Hepatocyte (in vitro differentiated cells): ENCODE data around the gene STXBP6. TPM values are rescaled to one million over a fixed set of nuclear protein-coding genes. Genes with fewer than 3 reads are reported as not detected.

ENCODE experiments used
- DNase-seq: peaks from one replicate; pipeline ENCODE4 v3.0.0-alpha.2; 2016; ENCODE audit warnings: low spot score
- H2AFZ ChIP-seq: fragments of 200-600 bp; sonication (generic); 2 replicates; pipeline ENCODE4 v1.6.0; 2016; ENCODE audit warnings: antibody characterized with exemption, mild to moderate bottlenecking
- H3K27ac ChIP-seq: fragments of 200-600 bp; sonication (generic); 2 replicates; pipeline ENCODE4 v1.5.1; 2016; ENCODE audit warnings: mild to moderate bottlenecking
- H3K27me3 ChIP-seq: fragments of 200-600 bp; sonication (generic); 2 replicates; pipeline ENCODE4 v1.6.1; 2016
- H3K36me3 ChIP-seq: fragments of 200-600 bp; sonication (generic); replicated peaks from 2 replicates; pipeline ENCODE4 v1.5.1; 2016; ENCODE audit warnings: low read depth; ENCODE audit not compliant: insufficient read depth
- H3K4me1 ChIP-seq: fragments of 200-600 bp; sonication (generic); 2 replicates; pipeline ENCODE4 v1.5.1; 2016; ENCODE audit warnings: mild to moderate bottlenecking, moderate library complexity; ENCODE audit not compliant: insufficient read depth
- H3K4me2 ChIP-seq: fragments of 200-600 bp; sonication (generic); 2 replicates; pipeline ENCODE4 v1.6.0; 2016
- H3K4me3 ChIP-seq: fragments of 200-600 bp; sonication (generic); 2 replicates; pipeline ENCODE4 v1.5.1; 2016; ENCODE audit warnings: mild to moderate bottlenecking
- H3K79me2 ChIP-seq: fragments of 200-600 bp; sonication (generic); 2 replicates; pipeline ENCODE4 v1.6.0; 2017; ENCODE audit warnings: mild to moderate bottlenecking
- H3K9me2 ChIP-seq: fragments of 200-600 bp; sonication (generic); replicated peaks from 2 replicates; pipeline ENCODE4 v1.6.0; 2017; ENCODE audit warnings: mild to moderate bottlenecking; ENCODE audit not compliant: insufficient read depth
- H3K9me3 ChIP-seq: fragments of 200-600 bp; sonication (generic); 2 replicates; pipeline ENCODE4 v1.5.1; 2016; ENCODE audit warnings: low read depth, mild to moderate bottlenecking
- H4K20me1 ChIP-seq: fragments of 200-600 bp; sonication (generic); 2 replicates; pipeline ENCODE4 v1.6.0; 2016; ENCODE audit warnings: mild to moderate bottlenecking; ENCODE audit not compliant: insufficient read depth, poor library complexity, severe bottlenecking
- EZH2 ChIP-seq: fragments of 200-600 bp; sonication (generic); IDR thresholded peaks from 2 replicates; pipeline ENCODE4 v1.6.1; 2016; ENCODE audit warnings: antibody characterized with exemption, mild to moderate bottlenecking, borderline replicate concordance
- EZH2phosphoT487 ChIP-seq: fragments of 200-600 bp; sonication (generic); IDR thresholded peaks from one replicate; pipeline ENCODE4 v1.6.1; 2018; ENCODE audit warnings: antibody characterized with exemption, mild to moderate bottlenecking, low read depth, moderate library complexity; ENCODE audit not compliant: unreplicated experiment, severe bottlenecking
- WGBS: methylation state at CpG from one replicate; pipeline ENCODE4 v1.1.6; 2016; ENCODE audit warnings: low lambda C conversion rate; ENCODE audit errors: missing lambda C conversion rate; 5-methylcytosine and 5-hydroxymethylcytosine counted together
- polyA plus RNA-seq: library from polyadenylated mRNA; unstranded; fragments of >200 nt; fragmentation: Nextera tagmentation; extraction: Ambion mirVana; gene quantifications from 2 replicates; pipeline ENCODE4 v1.2.1, GENCODE V29; 2016
- total RNA-seq: library from RNA; depleted of rRNA; stranded (reverse); fragments of >200 nt; gene quantifications from 2 replicates; pipeline ENCODE4 v1.2.3, GENCODE V29; 2014
- TF ChIP-seq, protein P1 (sequence below): fragments of 200-600 bp; sonication (generic); IDR thresholded peaks from 2 replicates; pipeline ENCODE4 v1.5.1; 2016; ENCODE audit warnings: antibody characterized with exemption, mild to moderate bottlenecking; ENCODE audit not compliant: poor library complexity

Gene STXBP6
- total and polyA plus RNA-seq, 2 experiments from 2014 or later = 34.1 to 44.9 TPM

GRCh38 chr14:25052921-25053320, 3.0 kb upstream of the STXBP6 start:
- H3K9me2 ChIP-seq = no peaks in the 10 kb centered on the region
- no peaks in the 10 kb centered on the region for H3K36me3 ChIP-seq
- H3K4me1 ChIP-seq = peaks cover 8% of the 10 kb centered on the region
- no peaks in the 10 kb centered on the region for H3K9me3 ChIP-seq
- no peak overlapping the region for H3K4me3 ChIP-seq
- H3K27me3 ChIP-seq = no peaks in the 10 kb centered on the region
- WGBS = 85% methylated on average over 4 of the region's 4 CpGs
- no peak for TF ChIP-seq EZH2
- TF ChIP-seq, protein P1, sequence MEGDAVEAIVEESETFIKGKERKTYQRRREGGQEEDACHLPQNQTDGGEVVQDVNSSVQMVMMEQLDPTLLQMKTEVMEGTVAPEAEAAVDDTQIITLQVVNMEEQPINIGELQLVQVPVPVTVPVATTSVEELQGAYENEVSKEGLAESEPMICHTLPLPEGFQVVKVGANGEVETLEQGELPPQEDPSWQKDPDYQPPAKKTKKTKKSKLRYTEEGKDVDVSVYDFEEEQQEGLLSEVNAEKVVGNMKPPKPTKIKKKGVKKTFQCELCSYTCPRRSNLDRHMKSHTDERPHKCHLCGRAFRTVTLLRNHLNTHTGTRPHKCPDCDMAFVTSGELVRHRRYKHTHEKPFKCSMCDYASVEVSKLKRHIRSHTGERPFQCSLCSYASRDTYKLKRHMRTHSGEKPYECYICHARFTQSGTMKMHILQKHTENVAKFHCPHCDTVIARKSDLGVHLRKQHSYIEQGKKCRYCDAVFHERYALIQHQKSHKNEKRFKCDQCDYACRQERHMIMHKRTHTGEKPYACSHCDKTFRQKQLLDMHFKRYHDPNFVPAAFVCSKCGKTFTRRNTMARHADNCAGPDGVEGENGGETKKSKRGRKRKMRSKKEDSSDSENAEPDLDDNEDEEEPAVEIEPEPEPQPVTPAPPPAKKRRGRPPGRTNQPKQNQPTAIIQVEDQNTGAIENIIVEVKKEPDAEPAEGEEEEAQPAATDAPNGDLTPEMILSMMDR = no peak
- no peak for DNase-seq
- peaks cover 17% of the 10 kb centered on the region for H3K79me2 ChIP-seq
- no peak overlapping the region for H2AFZ ChIP-seq
- no peak overlapping the region for H3K4me2 ChIP-seq
- no peaks in the 10 kb centered on the region for H4K20me1 ChIP-seq
- no peak overlapping the region for H3K27ac ChIP-seq

DNA sequence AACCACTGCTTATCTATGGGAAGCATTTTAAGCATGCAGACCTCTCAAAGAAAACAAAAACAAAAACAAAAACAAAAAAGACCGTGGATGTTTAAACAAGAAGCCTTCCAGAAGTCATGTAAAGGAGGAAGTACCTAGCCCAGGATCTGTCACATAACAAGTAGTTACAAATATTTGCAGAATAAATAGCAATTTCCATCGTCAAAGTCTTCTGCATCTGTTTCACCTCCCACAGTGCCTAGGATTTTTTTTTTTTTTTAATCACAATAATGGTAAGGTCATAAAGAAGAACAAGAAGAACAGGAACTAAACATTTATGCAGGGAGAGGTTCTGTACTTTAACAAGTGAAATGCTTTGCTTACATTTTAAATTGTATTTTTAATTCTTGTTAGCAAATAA, 2.4 kb upstream of the STXBP6 start:
- no peaks in the 10 kb centered on the region for H4K20me1 ChIP-seq
- H3K27me3 ChIP-seq = no peaks in the 10 kb centered on the region

DNA sequence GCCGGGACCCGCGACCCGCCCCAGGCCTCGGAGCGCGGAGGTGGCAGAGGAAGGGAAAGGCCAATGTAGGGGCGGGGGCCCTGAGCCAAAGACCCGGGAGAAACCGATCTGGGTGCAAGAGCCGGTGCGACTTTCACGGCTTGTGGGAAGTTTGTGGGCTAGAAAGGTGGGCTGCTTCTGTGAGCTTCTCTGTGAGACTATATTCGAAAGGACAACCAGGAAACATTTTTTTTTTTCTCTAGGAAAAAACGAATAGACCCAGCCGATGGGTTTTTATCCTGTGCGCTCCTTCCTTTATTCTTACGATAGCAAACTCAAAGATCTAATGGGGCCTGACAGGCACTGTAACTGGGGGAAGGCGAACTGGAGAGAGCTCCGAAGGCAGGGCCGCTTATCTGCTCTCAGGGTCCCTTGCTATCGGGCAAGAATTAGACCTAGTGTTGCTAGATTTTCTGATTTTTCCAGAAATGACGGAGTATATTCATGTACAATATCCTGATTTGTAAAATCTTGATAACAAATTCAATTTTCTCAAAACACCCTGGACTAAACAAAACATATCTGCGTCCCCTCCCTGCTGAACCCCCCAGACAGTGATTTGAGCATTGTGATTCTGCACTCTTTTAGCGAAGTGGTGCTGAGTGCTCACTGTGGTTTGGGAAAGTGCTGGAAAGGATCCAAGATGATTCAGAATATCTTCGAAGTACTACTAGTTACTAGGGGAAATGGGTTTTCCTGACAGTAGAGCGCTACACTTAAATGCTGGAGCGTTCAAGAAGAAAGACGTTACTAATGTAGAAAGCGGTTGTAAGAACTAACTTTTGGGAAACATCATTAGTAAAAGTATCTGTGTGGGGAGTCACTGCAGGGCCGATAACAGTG, 563 bp upstream of the STXBP6 start:
- peak; percentile 34 for DNase-seq
- Histone ChIP-seq H3K4me2 (peak overlapping the region; percentile 99), H3K36me3 (no peaks in the 10 kb centered on the region), H3K9me3 (no peaks in the 10 kb centered on the region), H3K9me2 (no peaks in the 10 kb centered on the region), H3K4me3 (peak overlapping the region; percentile 95), H4K20me1 (no peaks in the 10 kb centered on the region), H3K27me3 (no peaks in the 10 kb centered on the region), H3K79me2 (peaks cover 34% of the 10 kb centered on the region), H2AFZ (peak overlapping the region; percentile 89), H3K4me1 (peaks cover 15% of the 10 kb centered on the region), H3K27ac (peak overlapping the region; percentile 83)
- 19% methylated on average over 29 of the region's 31 CpGs for WGBS
- TF ChIP-seq EZH2 (no peak), EZH2phosphoT487 (no peak)
- TF ChIP-seq, protein P1 = no peak

More for the DNA sequence above, 2.4 kb upstream of the STXBP6 start:
- Histone ChIP-seq H3K27ac (no peak overlapping the region), H2AFZ (no peak overlapping the region), H3K9me3 (no peaks in the 10 kb centered on the region), H3K4me3 (no peak overlapping the region), H3K9me2 (no peaks in the 10 kb centered on the region), H3K4me2 (no peak overlapping the region), H3K79me2 (peaks cover 22% of the 10 kb centered on the region), H3K4me1 (peaks cover 8% of the 10 kb centered on the region), H3K36me3 (no peaks in the 10 kb centered on the region)
- TF ChIP-seq EZH2phosphoT487 (no peak), EZH2 (no peak)
- TF ChIP-seq, protein P1 = no peak
- no peak for DNase-seq
- WGBS = 25% methylated on average over 2 of the region's 2 CpGs
